Activated naive CD4-positive, alpha-beta T cell treated with anti-CD3 and anti-CD28 coated beads, Interleukin-2, amount 50 U/mL, for 72 hours (primary cell): ENCODE measurements around the gene TRAF5. TPM values are rescaled to one million over a fixed set of nuclear protein-coding genes. Genes with fewer than 3 reads are reported as not detected.
"Not testable (repeated sequence)": the region's sequence is repeated elsewhere in the genome, so short reads cannot be mapped to it uniquely, and the experiment has no call there.

ENCODE experiments used
- ATAC-seq, 2 donors: fragments of 150-1000 bp; cut with Tn5 transposase; 2 replicates each; pipeline ENCODE4 v1.10.0; 2021; ENCODE audit warnings: mild to moderate bottlenecking in 2 of 2, moderate library complexity in 2 of 2
- DNase-seq, 2 donors: peaks; one replicate each; pipeline ENCODE4 v3.0.0; 2021 to 2022; ENCODE audit warnings: low spot score in 2 of 2
- H3K27ac Mint-ChIP-seq, 2 donors: one replicate each; pipeline ENCODE4 v1.8.0; 2022; ENCODE audit warnings: mild to moderate bottlenecking in 2 of 2, mixed read lengths in 2 of 2
- H3K36me3 Mint-ChIP-seq, 2 donors: one replicate each; pipeline ENCODE4 v1.8.0; 2022; ENCODE audit warnings: mixed read lengths in 2 of 2
- H3K9me3 Mint-ChIP-seq, 2 donors: one replicate each; pipeline ENCODE4 v1.8.0; 2022; ENCODE audit warnings: mixed read lengths in 2 of 2
- total RNA-seq, 2 donors: library from RNA; stranded (reverse); gene quantifications; one replicate each; pipeline ENCODE4 v1.2.3, GENCODE V29; 2022

Gene TRAF5
- total RNA-seq, 2 donors from 2014 or later = 33.3 to 54.9 TPM

DNA sequence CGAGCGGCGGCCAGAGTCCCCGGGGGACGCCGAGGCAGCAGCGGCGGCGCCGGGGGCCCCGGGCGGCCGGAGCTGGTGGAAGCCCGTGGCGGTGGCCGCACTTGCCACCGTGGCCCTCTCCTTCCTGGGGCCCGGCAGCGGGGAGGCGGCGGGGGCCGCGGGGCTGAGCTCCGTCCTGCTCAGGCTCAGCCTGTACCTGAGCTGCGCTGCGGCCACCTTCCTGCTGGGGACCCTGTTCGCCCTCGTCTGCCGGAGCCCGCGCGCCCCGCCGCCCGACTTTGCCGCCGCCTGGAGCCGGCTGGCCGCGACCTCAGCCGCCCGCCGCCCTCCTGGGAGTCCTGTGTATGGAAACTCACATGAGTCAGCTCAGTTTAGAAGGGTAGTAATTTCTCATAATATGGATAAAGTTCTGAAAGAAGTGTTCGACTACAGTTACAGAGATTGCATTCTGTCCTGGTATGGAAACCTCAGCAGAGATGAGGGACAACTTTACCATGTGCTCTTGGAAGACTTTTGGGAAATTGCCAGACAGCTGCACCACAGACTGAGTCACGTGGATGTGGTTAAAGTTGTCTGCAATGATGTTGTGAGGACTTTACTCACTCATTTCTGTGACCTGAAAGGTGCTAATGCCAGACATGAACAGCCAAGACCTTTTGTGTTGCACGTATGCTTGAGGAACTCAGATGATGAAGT is 90.1 kb downstream of the TRAF5 start:
- ATAC-seq = peak; percentile 82 to 83
- peaks cover 4 to 23% of the 10 kb centered on the region in 2 donors for H3K36me3 Mint-ChIP-seq

GRCh38 chr1:211420389-211420788 is 93.8 kb downstream of the TRAF5 start:
- Mint-ChIP-seq H3K36me3 (peaks cover 4 to 14% of the 10 kb centered on the region in 2 donors), H3K27ac (no peak overlapping the region), H3K9me3 (peaks cover 0 to 4% of the 10 kb centered on the region in 2 donors)
- DNase-seq (no peak), ATAC-seq (peak in 1 of 2 donors; percentile 32)

More for the DNA sequence above, 90.1 kb downstream of the TRAF5 start:
- H3K9me3 Mint-ChIP-seq = not testable (repeated sequence)
- peak overlapping the region; percentile 31 to 74 for H3K27ac Mint-ChIP-seq
- DNase-seq = peak; percentile 51 to 59

DNA sequence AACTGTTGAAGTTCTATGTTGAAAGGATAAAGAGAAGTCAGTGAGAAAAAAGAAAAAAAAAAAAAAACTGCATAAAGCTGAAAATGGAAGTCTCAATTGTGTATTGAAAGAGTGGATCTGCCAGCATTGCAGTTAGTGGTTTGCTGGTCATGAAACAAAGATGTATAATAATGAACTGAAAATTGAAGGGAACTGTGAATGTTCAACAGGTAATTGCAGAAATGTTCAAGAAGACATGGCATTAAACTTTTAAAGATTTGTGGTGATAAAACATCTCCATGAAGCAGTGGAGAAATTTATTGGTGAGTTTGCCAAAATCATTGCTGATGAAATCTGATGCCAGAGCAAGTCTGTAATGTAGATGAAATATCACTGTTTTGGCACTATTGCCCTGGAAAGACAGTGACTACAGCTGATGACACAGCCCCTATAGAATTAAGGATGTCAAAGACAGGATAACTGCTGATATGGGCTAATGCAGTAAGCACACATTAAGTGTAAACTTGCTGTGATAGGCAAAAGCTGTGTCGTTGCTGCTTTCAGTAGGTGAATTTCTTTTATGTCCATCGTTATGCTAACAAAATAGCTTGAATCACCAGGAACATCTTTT is 94.3 kb downstream of the TRAF5 start:
- DNase-seq = no peak

GRCh38 chr1:211424018-211424417 is 97.4 kb downstream of the TRAF5 start:
- ATAC-seq (no peak), DNase-seq (no peak)
- no peak overlapping the region for H3K27ac Mint-ChIP-seq
- H3K36me3 Mint-ChIP-seq = no peaks in the 10 kb centered on the region
- no peaks in the 10 kb centered on the region for H3K9me3 Mint-ChIP-seq

More for the DNA sequence above, 94.3 kb downstream of the TRAF5 start:
- no peak overlapping the region for H3K27ac Mint-ChIP-seq
- peaks cover 0 to 8% of the 10 kb centered on the region in 2 donors for H3K36me3 Mint-ChIP-seq
- H3K9me3 Mint-ChIP-seq = peaks cover 0 to 1% of the 10 kb centered on the region in 2 donors
- ATAC-seq = no peak

Other genes starting within 250 kb of the TRAF5 start
- not detected for gene KCNH1, start 192.7 kb upstream of the TRAF5 start, total RNA-seq
- 10 to 100 TPM; 42.9 to 62.1 TPM for gene RCOR3, start 67.5 kb upstream of the TRAF5 start, total RNA-seq
- gene RD3, start 165.3 kb downstream of the TRAF5 start, total RNA-seq = not detected